ENCODE measurements around the gene UBE2K.
"Not testable (repeated sequence)": the region's sequence is repeated elsewhere in the genome, so short reads cannot be mapped to it uniquely, and the experiment has no call there.

The UBE2K gene

GRCh38 chr4:39716356-39716755, 18.4 kb downstream of the UBE2K start:
- no peak overlapping the region for H2BK120ac ChIP-seq (ENCODE audit: low read depth, low read length)
- H3K9ac ChIP-seq (ENCODE audit: low read depth, low read length, poor library complexity): peak overlapping the region; percentile 44
- no peaks in the 10 kb centered on the region for H3K4me1 ChIP-seq (ENCODE audit: control insufficient read depth in 2 of 2, insufficient read depth in 1 of 2, low read depth in 1 of 2, low read length in 2 of 2)
- H3K27me3 ChIP-seq (ENCODE audit: control insufficient read depth in 3 of 3, insufficient read depth in 3 of 3, low read depth in 1 of 3, low read length in 3 of 3): no peaks in the 10 kb centered on the region
- no peak overlapping the region for H3K27ac ChIP-seq (replicated peaks; ENCODE audit: low read length)
- peaks cover 7% of the 10 kb centered on the region for H3K79me1 ChIP-seq (ENCODE audit: low read depth, low read length)
- no peak overlapping the region for H4K8ac ChIP-seq (ENCODE audit: low read depth, low read length)
- H2AK5ac ChIP-seq (ENCODE audit: low read depth, low read length): no peak overlapping the region
- no peak overlapping the region for H3K4me2 ChIP-seq (ENCODE audit: insufficient read depth, low read length, poor library complexity, severe bottlenecking)
- no peak overlapping the region for H2BK15ac ChIP-seq (ENCODE audit: low read length)
- no peak overlapping the region for H2BK5ac ChIP-seq (ENCODE audit: low read length)
- no peak overlapping the region for H3K18ac ChIP-seq (ENCODE audit: low read length)
- H3K23ac ChIP-seq (ENCODE audit: low read depth, low read length, poor library complexity): no peak overlapping the region
- no peak for DNase-seq (ENCODE audit: low spot score)
- no peak overlapping the region for H3K4me3 ChIP-seq (ENCODE audit: low read length in 2 of 2)
- H3K4ac ChIP-seq (ENCODE audit: low read length): no peak overlapping the region
- H2AFZ ChIP-seq (ENCODE audit: low read length): no peak overlapping the region
- no peak overlapping the region for H2BK12ac ChIP-seq (ENCODE audit: low read length)
- no peak overlapping the region for H4K91ac ChIP-seq (ENCODE audit: low read depth, low read length, poor library complexity)
- no peak overlapping the region for H3K14ac ChIP-seq (ENCODE audit: low read length)
- WGBS, 2 donors (ENCODE audit: extremely low coverage in 2 of 2, insufficient read length in 2 of 2, insufficient replicate concordance in 1 of 2): no CpG with 5 or more reads among the region's 11 CpGs
- H3K9me3 ChIP-seq (replicated peaks in 1 of 2; ENCODE audit: control insufficient read depth in 2 of 2, insufficient read depth in 1 of 2, low read depth in 1 of 2, low read length in 2 of 2): peaks cover 0 to 3% of the 10 kb centered on the region in 2 donors
- peaks cover 0 to 38% of the 10 kb centered on the region in 2 donors for H3K36me3 ChIP-seq (replicated peaks in 1 of 2; ENCODE audit: control insufficient read depth in 2 of 2, insufficient read depth in 2 of 2, low read length in 2 of 2)

DNA sequence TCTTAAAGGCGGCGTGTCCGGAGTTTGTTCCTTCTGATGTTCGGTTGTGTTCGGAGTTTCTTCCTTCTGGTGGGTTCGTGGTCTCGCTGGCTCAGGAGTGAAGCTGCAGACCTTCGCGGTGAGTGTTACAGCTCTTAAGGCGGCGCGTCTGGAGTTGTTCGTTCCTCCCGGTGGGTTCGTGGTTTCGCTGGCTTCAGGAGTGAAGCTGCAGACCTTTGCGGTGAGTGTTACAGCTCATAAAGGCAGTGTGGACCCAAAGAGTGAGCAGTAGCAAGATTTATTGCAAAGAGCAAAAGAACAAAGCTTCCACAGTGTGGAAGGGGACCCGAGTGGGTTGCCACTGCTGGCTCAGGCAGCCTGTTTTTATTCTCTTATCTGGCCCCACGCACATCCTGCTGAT, 19.8 kb downstream of the UBE2K start:
- no CpG with 5 or more reads among the region's 19 CpGs for WGBS, 2 donors (ENCODE audit: extremely low coverage in 2 of 2, insufficient read length in 2 of 2, insufficient replicate concordance in 1 of 2)
- not testable (repeated sequence) for H4K91ac ChIP-seq (ENCODE audit: low read depth, low read length, poor library complexity)

GRCh38 chr4:39718366-39719323, 20.7 kb downstream of the UBE2K start:
- peaks cover 5% of the 10 kb centered on the region for H3K79me1 ChIP-seq (ENCODE audit: low read depth, low read length)
- peaks cover 0 to 3% of the 10 kb centered on the region in 2 donors for H3K9me3 ChIP-seq (replicated peaks in 1 of 2; ENCODE audit: control insufficient read depth in 2 of 2, insufficient read depth in 1 of 2, low read depth in 1 of 2, low read length in 2 of 2)
- H3K9ac ChIP-seq (ENCODE audit: low read depth, low read length, poor library complexity): no peak overlapping the region
- H2AK5ac ChIP-seq (ENCODE audit: low read depth, low read length): no peak overlapping the region
- H2BK15ac ChIP-seq (ENCODE audit: low read length): no peak overlapping the region
- no peak overlapping the region for H3K4me3 ChIP-seq (ENCODE audit: low read length in 2 of 2)
- H3K27ac ChIP-seq (replicated peaks; ENCODE audit: low read length): no peak overlapping the region
- no peak overlapping the region for H2BK120ac ChIP-seq (ENCODE audit: low read depth, low read length)
- H2AFZ ChIP-seq (ENCODE audit: low read length): no peak overlapping the region
- H3K36me3 ChIP-seq (replicated peaks in 1 of 2; ENCODE audit: control insufficient read depth in 2 of 2, insufficient read depth in 2 of 2, low read length in 2 of 2): peaks cover 0 to 41% of the 10 kb centered on the region in 2 donors
- no peak overlapping the region for H3K23ac ChIP-seq (ENCODE audit: low read depth, low read length, poor library complexity)
- peak overlapping the region; percentile 38 for H3K18ac ChIP-seq (ENCODE audit: low read length)
- no peak overlapping the region for H4K91ac ChIP-seq (ENCODE audit: low read depth, low read length, poor library complexity)
- H4K8ac ChIP-seq (ENCODE audit: low read depth, low read length): no peak overlapping the region
- no peaks in the 10 kb centered on the region for H3K4me1 ChIP-seq (ENCODE audit: control insufficient read depth in 2 of 2, insufficient read depth in 1 of 2, low read depth in 1 of 2, low read length in 2 of 2)
- H3K4me2 ChIP-seq (ENCODE audit: insufficient read depth, low read length, poor library complexity, severe bottlenecking): no peak overlapping the region
- H3K14ac ChIP-seq (ENCODE audit: low read length): no peak overlapping the region
- no CpG with 5 or more reads among the region's 33 CpGs for WGBS, 2 donors (ENCODE audit: extremely low coverage in 2 of 2, insufficient read length in 2 of 2, insufficient replicate concordance in 1 of 2)
- no peak overlapping the region for H3K4ac ChIP-seq (ENCODE audit: low read length)
- DNase-seq (ENCODE audit: low spot score): no peak
- H2BK12ac ChIP-seq (ENCODE audit: low read length): no peak overlapping the region
- H2BK5ac ChIP-seq (ENCODE audit: low read length): no peak overlapping the region
- no peaks in the 10 kb centered on the region for H3K27me3 ChIP-seq (ENCODE audit: control insufficient read depth in 3 of 3, insufficient read depth in 3 of 3, low read depth in 1 of 3, low read length in 3 of 3)

More for the DNA sequence above, 19.8 kb downstream of the UBE2K start:
- H2BK15ac ChIP-seq (ENCODE audit: low read length); H3K27me3 ChIP-seq (ENCODE audit: control insufficient read depth in 3 of 3, insufficient read depth in 3 of 3, low read depth in 1 of 3, low read length in 3 of 3); H3K27ac ChIP-seq (replicated peaks; ENCODE audit: low read length); H3K4me1 ChIP-seq (ENCODE audit: control insufficient read depth in 2 of 2, insufficient read depth in 1 of 2, low read depth in 1 of 2, low read length in 2 of 2); H2AK5ac ChIP-seq (ENCODE audit: low read depth, low read length); H4K8ac ChIP-seq (ENCODE audit: low read depth, low read length); H3K9me3 ChIP-seq (replicated peaks in 1 of 2; ENCODE audit: control insufficient read depth in 2 of 2, insufficient read depth in 1 of 2, low read depth in 1 of 2, low read length in 2 of 2); H2BK120ac ChIP-seq (ENCODE audit: low read depth, low read length); H3K9ac ChIP-seq (ENCODE audit: low read depth, low read length, poor library complexity); H3K79me1 ChIP-seq (ENCODE audit: low read depth, low read length); H3K23ac ChIP-seq (ENCODE audit: low read depth, low read length, poor library complexity); H3K18ac ChIP-seq (ENCODE audit: low read length); H2BK5ac ChIP-seq (ENCODE audit: low read length); DNase-seq (ENCODE audit: low spot score); H2BK12ac ChIP-seq (ENCODE audit: low read length); H2AFZ ChIP-seq (ENCODE audit: low read length); H3K4ac ChIP-seq (ENCODE audit: low read length); H3K4me3 ChIP-seq (ENCODE audit: low read length in 2 of 2); H3K14ac ChIP-seq (ENCODE audit: low read length); H3K4me2 ChIP-seq (ENCODE audit: insufficient read depth, low read length, poor library complexity, severe bottlenecking): not testable (repeated sequence)
- H3K36me3 ChIP-seq (replicated peaks in 1 of 2; ENCODE audit: control insufficient read depth in 2 of 2, insufficient read depth in 2 of 2, low read length in 2 of 2): peaks cover 0 to 38% of the 10 kb centered on the region in 2 donors

DNA sequence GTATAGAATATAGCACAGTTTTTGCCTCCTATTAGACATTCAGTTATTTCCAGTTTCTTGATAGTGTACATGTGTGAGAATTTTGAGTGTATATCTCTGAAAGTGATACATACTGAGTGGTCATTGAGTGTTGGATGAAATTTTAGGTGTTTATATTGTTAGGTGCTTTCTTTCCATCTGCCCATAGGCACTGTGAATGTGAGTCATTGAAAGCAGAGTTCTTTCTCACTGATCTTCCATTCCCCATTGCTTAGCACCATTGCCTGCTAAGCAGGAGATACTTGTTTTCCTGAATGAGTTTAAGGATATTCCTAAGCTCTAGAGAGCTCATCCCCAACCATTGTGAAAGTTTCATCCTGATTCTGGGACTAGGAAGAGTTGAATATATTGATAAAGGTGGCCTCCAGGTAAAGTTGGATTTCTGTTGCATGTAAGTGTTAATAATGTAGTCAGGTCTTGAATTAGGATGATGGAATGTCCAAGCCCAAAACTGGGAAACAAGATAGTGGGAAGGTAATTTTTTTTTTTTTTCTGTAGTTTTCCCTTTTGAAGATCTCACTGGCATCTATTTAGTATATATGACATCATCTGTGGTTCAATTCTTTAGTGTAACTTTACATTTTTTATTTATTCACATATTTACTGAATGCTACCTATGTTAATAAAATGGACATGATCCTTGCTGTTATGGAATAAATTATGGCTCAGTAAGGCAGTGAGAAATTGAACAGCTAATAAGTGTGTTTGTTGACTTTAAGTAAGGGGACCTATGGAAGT, 22.1 kb downstream of the UBE2K start:
- H2BK5ac ChIP-seq (ENCODE audit: low read length): no peak overlapping the region
- no peak overlapping the region for H3K27ac ChIP-seq (replicated peaks; ENCODE audit: low read length)
- H2BK15ac ChIP-seq (ENCODE audit: low read length): no peak overlapping the region
- peaks cover 3% of the 10 kb centered on the region for H3K79me1 ChIP-seq (ENCODE audit: low read depth, low read length)
- no peak overlapping the region for H3K4me2 ChIP-seq (ENCODE audit: insufficient read depth, low read length, poor library complexity, severe bottlenecking)
- H4K91ac ChIP-seq (ENCODE audit: low read depth, low read length, poor library complexity): no peak overlapping the region
- no peak overlapping the region for H3K4ac ChIP-seq (ENCODE audit: low read length)
- no peak overlapping the region for H2AK5ac ChIP-seq (ENCODE audit: low read depth, low read length)
- H3K9ac ChIP-seq (ENCODE audit: low read depth, low read length, poor library complexity): no peak overlapping the region
- no peak for DNase-seq (ENCODE audit: low spot score)
- peaks cover 0 to 39% of the 10 kb centered on the region in 2 donors for H3K36me3 ChIP-seq (replicated peaks in 1 of 2; ENCODE audit: control insufficient read depth in 2 of 2, insufficient read depth in 2 of 2, low read length in 2 of 2)
- H3K4me3 ChIP-seq (ENCODE audit: low read length in 2 of 2): no peak overlapping the region
- no peaks in the 10 kb centered on the region for H3K4me1 ChIP-seq (ENCODE audit: control insufficient read depth in 2 of 2, insufficient read depth in 1 of 2, low read depth in 1 of 2, low read length in 2 of 2)
- H2BK12ac ChIP-seq (ENCODE audit: low read length): no peak overlapping the region
- no peaks in the 10 kb centered on the region for H3K27me3 ChIP-seq (ENCODE audit: control insufficient read depth in 3 of 3, insufficient read depth in 3 of 3, low read depth in 1 of 3, low read length in 3 of 3)
- H4K8ac ChIP-seq (ENCODE audit: low read depth, low read length): no peak overlapping the region
- H3K18ac ChIP-seq (ENCODE audit: low read length): no peak overlapping the region
- no peak overlapping the region for H3K23ac ChIP-seq (ENCODE audit: low read depth, low read length, poor library complexity)
- no peak overlapping the region for H2AFZ ChIP-seq (ENCODE audit: low read length)
- no peaks in the 10 kb centered on the region for H3K9me3 ChIP-seq (replicated peaks in 1 of 2; ENCODE audit: control insufficient read depth in 2 of 2, insufficient read depth in 1 of 2, low read depth in 1 of 2, low read length in 2 of 2)
- no peak overlapping the region for H2BK120ac ChIP-seq (ENCODE audit: low read depth, low read length)
- H3K14ac ChIP-seq (ENCODE audit: low read length): no peak overlapping the region

Data from neuronal stem cell (in vitro differentiated cells).